Endothelial cell of umbilical vein (primary cell): ENCODE data around the gene ZNF20. TPM values are rescaled to one million over a fixed set of nuclear protein-coding genes. Genes with fewer than 3 reads are reported as not detected.

Experiments used
- BruUV-seq: library from RNA; stranded (reverse); fragments of 400-500 nt; replicated peaks from 2 replicates; lab custom pipeline; 2021; lab: Mats Ljungman, UMichigan
- CTCF ChIA-PET: fragments of 300-600, 350-600 bp; sonication (Branson Sonifier 250); formaldehyde crosslinking; loops from one replicate; lab custom pipeline; 2021; ENCODE audit warnings: antibody characterized with exemption, inconsistent platforms; lab: Charles Lee
- POLR2A ChIA-PET: fragments of 300-600, 350-600 bp; sonication (Branson Sonifier 250); formaldehyde crosslinking; loops from one replicate; lab custom pipeline; 2021; ENCODE audit warnings: antibody characterized with exemption, inconsistent platforms; lab: Charles Lee
- DNase-seq: peaks from one replicate; pipeline ENCODE4 v3.0.0-alpha.2; 2011; ENCODE audit warnings: low read depth, low spot score
- FAIRE-seq: peaks from 2 replicates; lab custom pipeline; 2011; peaks lifted over from hg19 to GRCh38; lab: Jason Lieb, UNC
- H2AFZ ChIP-seq: 2 replicates; pipeline ENCODE4 v1.6.0; 2012; ENCODE audit warnings: low read depth, low read length, control low read depth, inconsistent platforms
- H3K27ac ChIP-seq: 2 replicates; pipeline ENCODE4 v1.5.1; 2011; ENCODE audit warnings: low read depth, mild to moderate bottlenecking, control low read depth, low read length, moderate library complexity; ENCODE audit not compliant: insufficient read depth
- H3K27me3 ChIP-seq, 2 experiments: 2 replicates each; pipeline versions ENCODE4 v1.6.0 to v1.6.1; 2011; ENCODE audit warnings: low read length in 2 of 2, mixed read lengths in 1 of 2; ENCODE audit not compliant: control insufficient read depth in 2 of 2, insufficient read depth in 2 of 2
- H3K36me3 ChIP-seq, 2 experiments: 2 replicates in 1 of 2; 3 replicates in 1 of 2; pipeline ENCODE4 v1.5.1; 2011; ENCODE audit warnings: low read length in 2 of 2, mild to moderate bottlenecking in 1 of 2, moderate library complexity in 1 of 2; ENCODE audit not compliant: control insufficient read depth in 2 of 2, insufficient read depth in 2 of 2; ENCODE audit errors: extremely low read depth in 1 of 2
- H3K4me1 ChIP-seq: 3 replicates; pipeline ENCODE4 v1.5.1; 2011; ENCODE audit warnings: mild to moderate bottlenecking, low read length; ENCODE audit not compliant: control insufficient read depth, insufficient read depth; ENCODE audit errors: extremely low read depth
- H3K4me2 ChIP-seq: 2 replicates; pipeline ENCODE4 v1.6.1; 2011; ENCODE audit warnings: low read length, control low read depth, mixed read lengths; ENCODE audit not compliant: insufficient read depth
- H3K4me3 ChIP-seq, 3 experiments: fragments of 200-600 bp in 1 of 3; sonication (generic), shearing (Covaris generic) in 1 of 3; replicated peaks in 1 of 3; 2 replicates each; pipeline ENCODE4 v1.5.1; 2011 to 2016; ENCODE audit warnings: control low read depth in 3 of 3, low read length in 3 of 3, mild to moderate bottlenecking in 2 of 3, inconsistent platforms in 1 of 3, low read depth in 1 of 3, moderate library complexity in 1 of 3; ENCODE audit not compliant: insufficient read depth in 1 of 3
- H3K79me2 ChIP-seq: 2 replicates; pipeline ENCODE4 v1.6.0; 2012; ENCODE audit warnings: low read length, inconsistent platforms; ENCODE audit not compliant: control insufficient read depth, insufficient read depth
- H3K9ac ChIP-seq: replicated peaks from 2 replicates; pipeline ENCODE3; 2011; ENCODE audit warnings: low read length, control low read depth; ENCODE audit not compliant: insufficient read depth; ENCODE audit errors: extremely low read depth
- H3K9me1 ChIP-seq: replicated peaks from 3 replicates; pipeline ENCODE4 v1.6.0; 2011; ENCODE audit warnings: mild to moderate bottlenecking, low read length; ENCODE audit not compliant: control insufficient read depth, insufficient read depth; ENCODE audit errors: extremely low read depth
- H3K9me3 ChIP-seq: replicated peaks from 2 replicates; pipeline ENCODE4 v1.5.1; 2012; ENCODE audit warnings: low read length, inconsistent platforms; ENCODE audit not compliant: control insufficient read depth, insufficient read depth
- H4K20me1 ChIP-seq: replicated peaks from 2 replicates; pipeline ENCODE3; 2011; ENCODE audit warnings: mild to moderate bottlenecking, low read length; ENCODE audit not compliant: control insufficient read depth, insufficient read depth; ENCODE audit errors: extremely low read depth
- EZH2 ChIP-seq: IDR thresholded peaks from 2 replicates; pipeline ENCODE4 v1.6.1; 2012; ENCODE audit warnings: borderline replicate concordance, low read depth, mild to moderate bottlenecking, moderate library complexity, low read length, inconsistent platforms; ENCODE audit not compliant: severe bottlenecking
- FOS ChIP-seq: IDR thresholded peaks from 2 replicates; pipeline ENCODE4 v1.6.1; 2011; ENCODE audit warnings: mild to moderate bottlenecking, low read length, moderate library complexity, borderline replicate concordance; ENCODE audit not compliant: insufficient read depth
- GATA2 ChIP-seq: IDR thresholded peaks from 2 replicates; pipeline ENCODE4 v1.7.0; 2011; ENCODE audit warnings: low read depth, mild to moderate bottlenecking, moderate library complexity, mixed read lengths, low read length; ENCODE audit not compliant: insufficient read length, insufficient read depth
- JUN ChIP-seq: IDR thresholded peaks from 2 replicates; pipeline ENCODE4 v1.6.1; 2011; ENCODE audit warnings: borderline replicate concordance, low read depth; ENCODE audit not compliant: insufficient read length, insufficient read depth
- MAX ChIP-seq: IDR thresholded peaks from 2 replicates; pipeline ENCODE4 v1.6.1; 2011; ENCODE audit not compliant: insufficient read depth, insufficient read length
- MYC ChIP-seq: IDR thresholded peaks from one replicate; pipeline ENCODE4 v1.6.1; 2011; ENCODE audit warnings: mild to moderate bottlenecking, low read depth, low read length
- POLR2A ChIP-seq: IDR thresholded peaks from 2 replicates; pipeline ENCODE4 v1.6.1; 2012; ENCODE audit warnings: low read depth, mild to moderate bottlenecking, control low read depth, low read length
- POLR2AphosphoS5 ChIP-seq: IDR thresholded peaks from 2 replicates; pipeline ENCODE4 v1.6.1; 2012; ENCODE audit warnings: low read depth, mild to moderate bottlenecking, control low read depth, low read length, moderate library complexity; ENCODE audit not compliant: insufficient read depth
- dilution Hi-C: fragments of 300-500 bp; cut with MboI; formaldehyde crosslinking; loops from one replicate; pipeline ENCODE4 v1.15.0; 2019; ENCODE audit warnings: low sequenced_read_pairs; ENCODE audit not compliant: extremely low pct_ligation_motif_present
- intact Hi-C: fragments of 100-400 bp; cut with micrococcal nuclease; formaldehyde crosslinking; loops from one replicate; pipeline ENCODE4 v1.10.0; 2022
- polyA plus RNA-seq, 4 experiments: library from polyadenylated mRNA; depleted of rRNA in 3 of 4; stranded (reverse) in 3 of 4; unstranded in 1 of 4; fragments of >200 nt; gene quantifications; 2 replicates each; pipeline versions ENCODE4 v1.2.1 to v1.2.3, GENCODE V29; 2011 to 2012; ENCODE audit warnings: missing spikeins in 1 of 4
- total RNA-seq: library from RNA; stranded (reverse); gene quantifications from 2 replicates; pipeline ENCODE4 v1.2.3, GENCODE V29; 2021

ZNF20 gene
- total and polyA plus RNA-seq, 2 donors (not counting 3 experiments of a cell fraction or from before 2014, with no cell fraction given), result 0.35 TPM

- Histone ChIP-seq H3K4me2 (no peak overlapping the region), H3K79me2 (no peaks in the 10 kb centered on the region), H3K4me3 (no peak overlapping the region), H3K9ac (no peak overlapping the region), H3K9me3 (no peaks in the 10 kb centered on the region), H3K9me1 (no peaks in the 10 kb centered on the region), H2AFZ (no peak overlapping the region), H3K27ac (no peak overlapping the region), H4K20me1 (no peaks in the 10 kb centered on the region), H3K4me1 (peaks cover 3% of the 10 kb centered on the region), H3K36me3 (no peaks in the 10 kb centered on the region), H3K27me3 (no peaks in the 10 kb centered on the region)
- dilution Hi-C loops (no loop called here), intact Hi-C loops (no loop called here)
- no TSS peak for BruUV-seq
- POLR2A ChIA-PET, result no interaction called here
- CTCF ChIA-PET, result no interaction called here
- DNase-seq (no peak), FAIRE-seq (no peak)
- TF ChIP-seq EZH2 (no peak), MAX (no peak), JUN (no peak), GATA2 (no peak), FOS (no peak), POLR2A (no peak), MYC (no peak)
These were observed 46.4 kb downstream of the ZNF20 start for GRCh38 chr19:12093777-12094176.

- H3K9ac ChIP-seq, result no peak overlapping the region
- no peaks in the 10 kb centered on the region for H3K36me3 ChIP-seq
- peak overlapping the region; percentile 63 for H2AFZ ChIP-seq
- no peaks in the 10 kb centered on the region for H3K9me1 ChIP-seq
- H3K27ac ChIP-seq, result no peak overlapping the region
- no peaks in the 10 kb centered on the region for H3K79me2 ChIP-seq
- peaks cover 3% of the 10 kb centered on the region for H3K4me1 ChIP-seq
- no TSS peak for BruUV-seq
- DNase-seq (no peak), FAIRE-seq (no peak)
- H4K20me1 ChIP-seq, result no peaks in the 10 kb centered on the region
- dilution Hi-C loops (no loop called here), intact Hi-C loops (loop anchor here (1.0 kb wide), 1 partner anchor 48 kb away; no protein-coding TSS in a partner anchor)
- CTCF ChIA-PET, result no interaction called here
- no peaks in the 10 kb centered on the region for H3K27me3 ChIP-seq
- no peaks in the 10 kb centered on the region for H3K9me3 ChIP-seq
- peak overlapping the region; percentile 33 for H3K4me2 ChIP-seq
- POLR2A ChIA-PET, result no interaction called here
- H3K4me3 ChIP-seq, result peak overlapping the region in 2 of 3 experiments; percentile 44 to 49
- no peak for TF ChIP-seq POLR2AphosphoS5
- TF ChIP-seq FOS, result no peak
- TF ChIP-seq POLR2A, result no peak
- no peak for TF ChIP-seq JUN
- TF ChIP-seq EZH2, result no peak
These were observed 47.2 kb downstream of the ZNF20 start for GRCh38 chr19:12092956-12093355.
